Natural killer cell (primary cell): Measurements from ENCODE around the gene CORO2B. TPM values are rescaled to one million over a fixed set of nuclear protein-coding genes. Genes with fewer than 3 reads are reported as not detected.

Source experiments
- ATAC-seq, 3 donors: fragments of 150-1000 bp in 2 of 3; fragments of 200-7000 bp in 1 of 3; cut with Tn5 transposase; 1 replicate in 1 of 3; 2 replicates in 2 of 3; pipeline ENCODE4 v1.10.0; 2021; ENCODE audit warnings: mild to moderate bottlenecking in 2 of 3, moderate library complexity in 2 of 3
- DNase-seq, 2 donors: peaks; one replicate each; pipeline versions ENCODE4 v3.0.0 to v3.0.0-alpha.2; 2013 to 2021; ENCODE audit warnings: mixed read lengths in 1 of 2
- H3K27ac ChIP-seq: one replicate; pipeline ENCODE4 v1.5.1; 2013; ENCODE audit warnings: mild to moderate bottlenecking, low read length
- H3K27me3 ChIP-seq: one replicate; pipeline ENCODE4 v1.6.1; 2013; ENCODE audit warnings: low read length; ENCODE audit not compliant: control insufficient read depth, insufficient read depth
- H3K36me3 ChIP-seq: one replicate; pipeline ENCODE4 v1.6.1; 2013; ENCODE audit warnings: low read length; ENCODE audit not compliant: control insufficient read depth, insufficient read depth
- H3K4me1 ChIP-seq: one replicate; pipeline ENCODE4 v1.6.1; 2013; ENCODE audit warnings: low read length; ENCODE audit not compliant: control insufficient read depth, insufficient read depth
- H3K4me3 ChIP-seq: one replicate; pipeline ENCODE4 v1.5.1; 2013; ENCODE audit warnings: low read length
- H3K9me3 ChIP-seq: one replicate; pipeline ENCODE4 v1.6.1; 2013; ENCODE audit warnings: low read length; ENCODE audit not compliant: control insufficient read depth, insufficient read depth
- H3K27ac Mint-ChIP-seq, 2 donors: one replicate each; pipeline ENCODE4 v1.8.0; 2022; ENCODE audit warnings: mild to moderate bottlenecking in 2 of 2, mixed read lengths in 2 of 2, moderate library complexity in 1 of 2
- H3K27me3 Mint-ChIP-seq, 2 donors: one replicate each; pipeline ENCODE4 v1.8.0; 2022; ENCODE audit warnings: low read depth in 2 of 2, mixed read lengths in 2 of 2
- H3K36me3 Mint-ChIP-seq: one replicate; pipeline ENCODE4 v1.8.0; 2022; ENCODE audit warnings: mixed read lengths
- H3K4me1 Mint-ChIP-seq, 2 donors: one replicate each; pipeline ENCODE4 v1.8.0; 2022; ENCODE audit warnings: mixed read lengths in 2 of 2
- H3K4me3 Mint-ChIP-seq: one replicate; pipeline ENCODE4 v1.8.0; 2022; ENCODE audit warnings: mild to moderate bottlenecking, moderate library complexity, mixed read lengths
- H3K9me3 Mint-ChIP-seq, 2 donors: one replicate each; pipeline ENCODE4 v1.8.0; 2022; ENCODE audit warnings: mixed read lengths in 2 of 2
- WGBS: methylation state at CpG from one replicate; pipeline ENCODE4 v1.1.7; 2013; ENCODE audit warnings: missing lambda C conversion rate; ENCODE audit not compliant: insufficient coverage; 5-methylcytosine and 5-hydroxymethylcytosine counted together
- intact Hi-C: fragments of 100-400 bp; cut with micrococcal nuclease; formaldehyde crosslinking; loops from one replicate; pipeline ENCODE4 v1.14.2; 2022
- total RNA-seq, 4 donors: library from RNA; stranded (reverse); fragments of 120-200 nt in 1 of 4; gene quantifications; one replicate each; pipeline versions ENCODE4 v1.2.3 to v1.2.4, GENCODE V29; 2013 to 2022
- TF ChIP-seq, protein P1 (sequence below): fragments of 200-600 bp; IDR thresholded peaks from one replicate; pipeline ENCODE4 v1.8.0; 2022; ENCODE audit warnings: antibody characterized with exemption

Gene CORO2B
- total RNA-seq, 3 donors from 2014 or later (not counting 1 experiment from before 2014, with no cell fraction given), result 0.13 TPM; not detected in 2

DNA sequence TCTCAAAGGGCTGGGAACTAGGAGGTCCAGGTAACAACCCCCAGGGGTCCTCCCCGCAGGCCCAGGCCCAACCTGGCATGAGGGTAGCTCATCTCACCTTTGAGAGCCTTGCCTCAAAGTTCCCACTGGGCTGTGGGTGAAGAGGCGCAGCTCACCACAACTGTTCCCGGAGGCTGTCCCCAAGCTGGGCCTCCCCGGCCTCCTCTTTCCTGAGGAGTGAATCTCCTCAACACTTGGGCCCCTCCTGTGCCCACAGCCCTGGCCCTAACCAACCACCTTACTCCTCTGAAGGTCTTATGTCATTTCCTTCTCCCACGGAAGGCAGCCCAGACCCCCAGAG is 27.5 kb upstream of the CORO2B start:
- no peak overlapping the region for H3K4me3 ChIP-seq
- no peak for ATAC-seq
- no peaks in the 10 kb centered on the region for H3K27me3 ChIP-seq
- H3K4me3 Mint-ChIP-seq, result no peak overlapping the region
- TF ChIP-seq, protein P1, sequence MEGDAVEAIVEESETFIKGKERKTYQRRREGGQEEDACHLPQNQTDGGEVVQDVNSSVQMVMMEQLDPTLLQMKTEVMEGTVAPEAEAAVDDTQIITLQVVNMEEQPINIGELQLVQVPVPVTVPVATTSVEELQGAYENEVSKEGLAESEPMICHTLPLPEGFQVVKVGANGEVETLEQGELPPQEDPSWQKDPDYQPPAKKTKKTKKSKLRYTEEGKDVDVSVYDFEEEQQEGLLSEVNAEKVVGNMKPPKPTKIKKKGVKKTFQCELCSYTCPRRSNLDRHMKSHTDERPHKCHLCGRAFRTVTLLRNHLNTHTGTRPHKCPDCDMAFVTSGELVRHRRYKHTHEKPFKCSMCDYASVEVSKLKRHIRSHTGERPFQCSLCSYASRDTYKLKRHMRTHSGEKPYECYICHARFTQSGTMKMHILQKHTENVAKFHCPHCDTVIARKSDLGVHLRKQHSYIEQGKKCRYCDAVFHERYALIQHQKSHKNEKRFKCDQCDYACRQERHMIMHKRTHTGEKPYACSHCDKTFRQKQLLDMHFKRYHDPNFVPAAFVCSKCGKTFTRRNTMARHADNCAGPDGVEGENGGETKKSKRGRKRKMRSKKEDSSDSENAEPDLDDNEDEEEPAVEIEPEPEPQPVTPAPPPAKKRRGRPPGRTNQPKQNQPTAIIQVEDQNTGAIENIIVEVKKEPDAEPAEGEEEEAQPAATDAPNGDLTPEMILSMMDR, result no peak
- no peak overlapping the region for H3K27ac ChIP-seq
- H3K36me3 ChIP-seq, result no peaks in the 10 kb centered on the region
- H3K4me1 Mint-ChIP-seq, result no peaks in the 10 kb centered on the region
- no peak overlapping the region for H3K27ac Mint-ChIP-seq
- DNase-seq, result no peak
- no peaks in the 10 kb centered on the region for H3K4me1 ChIP-seq
- no peaks in the 10 kb centered on the region for H3K9me3 Mint-ChIP-seq
- 52% methylated on average over 5 of the region's 5 CpGs for WGBS
- no peaks in the 10 kb centered on the region for H3K9me3 ChIP-seq
- no peaks in the 10 kb centered on the region for H3K36me3 Mint-ChIP-seq
- H3K27me3 Mint-ChIP-seq, result peaks cover 10 to 25% of the 10 kb centered on the region in 2 donors
- intact Hi-C loops, result loop anchor here (2.0 kb wide), 1 partner anchor 324 kb away; no protein-coding TSS in a partner anchor

DNA sequence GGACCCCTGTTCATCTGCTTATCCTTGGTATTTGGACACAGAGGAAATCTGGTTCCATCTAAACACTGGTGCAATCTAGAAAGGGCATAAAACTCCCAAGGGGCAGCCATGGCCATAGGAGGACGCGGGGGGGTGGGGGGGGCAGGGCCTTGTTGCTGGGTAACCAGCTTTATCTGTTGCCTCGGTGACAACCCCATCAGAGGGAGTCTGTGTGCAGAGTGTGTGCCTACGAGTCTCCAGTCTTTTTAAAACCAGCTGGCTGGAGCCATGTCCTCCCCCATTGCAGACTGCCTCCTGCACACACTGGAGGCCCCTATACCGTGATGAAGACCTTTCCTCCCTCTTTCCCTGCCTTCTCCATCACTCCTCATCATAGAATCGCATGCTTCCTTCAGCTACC is 26.4 kb upstream of the CORO2B start:
- no peaks in the 10 kb centered on the region for H3K9me3 ChIP-seq
- WGBS, result 71% methylated on average over 6 of the region's 6 CpGs
- H3K4me1 ChIP-seq, result no peaks in the 10 kb centered on the region
- intact Hi-C loops, result no loop called here
- no peaks in the 10 kb centered on the region for H3K36me3 ChIP-seq
- Mint-ChIP-seq H3K4me1 (no peaks in the 10 kb centered on the region), H3K27me3 (peaks cover 18 to 30% of the 10 kb centered on the region in 2 donors), H3K27ac (no peak overlapping the region), H3K4me3 (no peak overlapping the region), H3K9me3 (no peaks in the 10 kb centered on the region), H3K36me3 (no peaks in the 10 kb centered on the region)
- no peak overlapping the region for H3K4me3 ChIP-seq
- no peak for ATAC-seq
- TF ChIP-seq, protein P1, result no peak
- no peak for DNase-seq
- no peak overlapping the region for H3K27ac ChIP-seq
- H3K27me3 ChIP-seq, result no peaks in the 10 kb centered on the region

DNA sequence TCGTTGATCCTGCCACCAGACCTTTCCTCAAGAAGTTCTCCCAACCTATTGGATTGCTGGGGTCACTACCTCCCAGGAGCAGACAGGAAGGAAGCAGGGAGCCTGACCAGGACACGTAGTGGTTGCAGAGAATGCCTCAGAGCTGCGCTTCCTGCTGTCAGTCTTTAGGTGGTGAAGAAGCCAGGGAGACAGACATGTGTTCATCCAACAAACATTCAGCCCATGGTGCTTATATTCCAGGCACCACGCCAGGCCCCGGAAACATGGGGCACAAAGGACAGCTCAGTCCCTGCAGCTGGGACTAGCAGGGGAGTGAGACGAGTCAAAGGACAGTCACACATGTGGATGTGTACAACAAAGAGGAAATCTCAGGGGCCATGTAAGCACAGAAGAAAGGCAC is 26.0 kb upstream of the CORO2B start:
- DNase-seq (no peak), ATAC-seq (no peak)
- WGBS, result 66% methylated on average over 6 of the region's 6 CpGs
- TF ChIP-seq, protein P1, result no peak
- H3K4me1 Mint-ChIP-seq, result no peaks in the 10 kb centered on the region
- H3K9me3 ChIP-seq, result no peaks in the 10 kb centered on the region
- no peak overlapping the region for H3K27ac Mint-ChIP-seq
- no peaks in the 10 kb centered on the region for H3K36me3 ChIP-seq
- H3K4me3 Mint-ChIP-seq, result no peak overlapping the region
- no peaks in the 10 kb centered on the region for H3K27me3 ChIP-seq
- H3K4me1 ChIP-seq, result no peaks in the 10 kb centered on the region
- peaks cover 23 to 34% of the 10 kb centered on the region in 2 donors for H3K27me3 Mint-ChIP-seq
- no peaks in the 10 kb centered on the region for H3K9me3 Mint-ChIP-seq
- H3K36me3 Mint-ChIP-seq, result no peaks in the 10 kb centered on the region
- intact Hi-C loops, result no loop called here
- no peak overlapping the region for H3K4me3 ChIP-seq
- H3K27ac ChIP-seq, result no peak overlapping the region

DNA sequence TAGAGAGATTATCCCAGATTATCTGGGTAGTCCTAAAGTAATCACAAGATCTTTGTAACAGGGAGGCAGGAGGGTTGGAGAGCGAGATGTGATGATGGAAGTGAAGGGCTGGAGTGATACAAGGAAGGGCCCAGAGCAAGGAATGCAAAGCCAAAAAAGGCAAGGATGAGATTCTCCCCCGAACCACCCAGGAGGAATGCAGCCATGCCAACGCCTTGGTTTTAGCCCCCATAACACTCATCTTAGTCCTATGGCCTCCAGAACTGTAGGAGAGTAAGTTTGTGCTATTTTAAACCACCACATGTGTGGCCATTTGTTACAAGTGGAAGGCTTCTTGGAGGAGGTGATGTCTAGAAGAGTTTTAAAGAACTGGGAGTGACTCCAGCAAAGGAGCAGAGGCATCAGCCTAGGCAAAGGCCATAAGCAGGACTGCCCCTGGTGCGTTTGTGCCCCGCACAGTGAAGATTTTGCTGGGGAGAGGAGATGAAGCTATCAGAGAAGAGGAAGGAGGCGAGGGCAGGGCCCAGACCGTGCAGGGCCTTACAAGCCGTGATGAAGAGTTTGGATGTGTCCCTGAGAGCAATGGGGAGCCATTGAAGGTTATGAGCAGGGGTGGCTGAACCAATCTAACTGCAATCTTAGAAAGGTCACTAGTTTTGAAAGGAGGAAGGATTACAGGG is 25.3 kb upstream of the CORO2B start:
- H3K4me1 Mint-ChIP-seq, result no peaks in the 10 kb centered on the region
- no peaks in the 10 kb centered on the region for H3K36me3 Mint-ChIP-seq
- intact Hi-C loops, result no loop called here
- H3K4me3 ChIP-seq, result no peak overlapping the region
- no peak overlapping the region for H3K27ac ChIP-seq
- no peaks in the 10 kb centered on the region for H3K9me3 ChIP-seq
- WGBS, result 79% methylated on average over 7 of the region's 8 CpGs
- H3K9me3 Mint-ChIP-seq, result no peaks in the 10 kb centered on the region
- peaks cover 1% of the 10 kb centered on the region for H3K27me3 ChIP-seq
- no peak overlapping the region for H3K4me3 Mint-ChIP-seq
- TF ChIP-seq, protein P1, result no peak
- no peaks in the 10 kb centered on the region for H3K36me3 ChIP-seq
- no peak for DNase-seq
- no peak overlapping the region for H3K27ac Mint-ChIP-seq
- peaks cover 24 to 34% of the 10 kb centered on the region in 2 donors for H3K27me3 Mint-ChIP-seq
- H3K4me1 ChIP-seq, result no peaks in the 10 kb centered on the region
- ATAC-seq, result no peak
